Thymus (tissue), 11 donors: ENCODE results near the gene FBLN5. TPM values are rescaled to one million over a fixed set of nuclear protein-coding genes. Genes with fewer than 3 reads are reported as not detected.

ENCODE experiments used
- DNase-seq, 9 donors: peaks; one replicate each; pipeline ENCODE4 v3.0.0-alpha.2; 2013; ENCODE audit warnings: low spot score in 9 of 9, low read depth in 6 of 9, missing footprints in 1 of 9
- H3K27ac ChIP-seq, 2 donors: one replicate each; pipeline ENCODE4 v1.5.1; 2013; ENCODE audit warnings: control low read depth in 1 of 2, low read depth in 1 of 2, low read length in 1 of 2, mild to moderate bottlenecking in 1 of 2, moderate library complexity in 1 of 2
- H3K27me3 ChIP-seq, 2 donors: one replicate each; pipeline ENCODE4 v1.5.1; 2013; ENCODE audit warnings: low read length in 1 of 2; ENCODE audit not compliant: control insufficient read depth in 2 of 2, insufficient read depth in 1 of 2
- H3K36me3 ChIP-seq, 2 donors: one replicate each; pipeline ENCODE4 v1.5.1; 2013; ENCODE audit warnings: low read length in 1 of 2, mild to moderate bottlenecking in 1 of 2, moderate library complexity in 1 of 2; ENCODE audit not compliant: control insufficient read depth in 2 of 2, insufficient read depth in 2 of 2
- H3K4me1 ChIP-seq, 2 donors: one replicate each; pipeline ENCODE4 v1.5.1; 2013; ENCODE audit warnings: low read length in 2 of 2; ENCODE audit not compliant: control insufficient read depth in 2 of 2, insufficient read depth in 2 of 2
- H3K4me3 ChIP-seq, 2 donors: one replicate each; pipeline ENCODE4 v1.5.1; 2013; ENCODE audit warnings: low read length in 2 of 2, control low read depth in 1 of 2, mild to moderate bottlenecking in 1 of 2
- H3K9me3 ChIP-seq, 2 donors: one replicate each; pipeline ENCODE4 v1.5.1; 2013; ENCODE audit warnings: low read length in 1 of 2, mild to moderate bottlenecking in 1 of 2; ENCODE audit not compliant: control insufficient read depth in 2 of 2, insufficient read depth in 1 of 2
- whole genome bisulfite sequencing: extraction: QIAGEN DNeasy Blood & Tissue Kit; methylation state at CpG from one replicate; pipeline ENCODE4 v1.1.7; 2013; 5-methylcytosine and 5-hydroxymethylcytosine counted together
- polyA plus RNA-seq: library from polyadenylated mRNA; stranded (reverse); fragments of 200-250 nt; gene quantifications from one replicate; pipeline ENCODE4 v1.2.3, GENCODE V29; 2013
- total RNA-seq: library from RNA; stranded (reverse); fragments of 120-200 nt; gene quantifications from one replicate; pipeline ENCODE4 v1.2.4, GENCODE V29; 2013
- donor health status: healthy.

The FBLN5 gene
- total and polyA plus RNA-seq, 2 donors, result 32.2 to 61.3 TPM

DNA sequence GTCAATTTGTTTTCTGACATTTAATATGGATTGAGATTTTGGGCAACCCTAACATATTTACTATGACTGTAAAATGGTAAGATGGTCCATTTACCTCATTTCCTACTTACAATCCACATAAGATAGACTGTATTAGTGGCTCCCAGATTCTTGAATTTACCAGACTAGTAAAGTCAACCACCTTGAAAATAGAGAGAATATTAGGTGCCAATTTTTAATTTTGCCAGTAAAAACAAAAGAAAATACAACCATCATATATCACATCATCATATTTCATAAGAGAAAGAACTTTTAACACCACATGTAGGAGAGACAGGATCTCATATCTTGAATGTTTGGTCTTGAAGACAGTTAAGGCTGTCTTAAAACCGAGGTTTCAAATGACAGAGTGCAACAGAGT is 7.7 kb upstream of the FBLN5 start:
- Histone ChIP-seq H3K9me3 (no peaks in the 10 kb centered on the region), H3K4me3 (no peak overlapping the region), H3K4me1 (no peaks in the 10 kb centered on the region), H3K27ac (no peak overlapping the region), H3K27me3 (peaks cover 0 to 7% of the 10 kb centered on the region in 2 donors), H3K36me3 (no peaks in the 10 kb centered on the region)
- no peak for DNase-seq
- 86% methylated on average over 1 of the region's 1 CpG for WGBS

DNA sequence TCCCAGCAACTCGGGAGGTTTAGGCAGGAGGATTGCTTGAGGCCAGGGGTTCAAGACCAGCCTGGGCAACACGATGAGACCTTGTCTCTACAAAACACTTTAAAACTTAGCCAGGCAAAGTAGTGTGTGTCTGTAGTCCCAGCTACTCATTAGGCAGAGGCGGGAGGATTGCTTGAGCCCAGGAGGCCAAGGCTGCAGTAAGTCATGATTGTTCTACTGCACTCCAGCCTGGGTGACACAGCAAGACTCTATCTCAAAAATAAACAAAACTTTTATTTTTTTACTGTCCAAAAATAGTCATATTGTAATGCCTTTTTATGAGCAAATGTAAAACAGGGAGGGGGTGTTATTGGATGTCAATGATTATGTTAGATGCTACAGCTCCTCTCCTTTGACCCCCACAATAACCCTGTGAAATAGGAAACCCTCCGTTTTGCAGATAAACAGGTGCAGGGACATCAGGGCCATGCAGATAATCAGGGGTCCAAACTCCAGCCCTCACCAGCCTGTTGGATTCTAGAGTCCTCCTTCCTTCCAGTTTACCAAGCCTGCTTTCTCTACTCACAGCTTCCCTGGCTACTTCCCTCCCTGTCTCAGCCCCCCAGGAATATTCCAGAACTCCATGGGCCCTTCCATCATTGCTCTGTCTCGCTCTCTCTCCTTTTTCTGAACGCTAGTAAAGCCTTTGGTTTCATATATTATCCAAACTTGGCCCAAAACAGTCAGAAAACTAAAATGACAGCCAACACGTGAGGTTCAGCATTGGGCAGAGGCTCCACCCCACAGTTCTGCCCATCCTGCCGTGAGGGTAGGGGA is 5.9 kb upstream of the FBLN5 start:
- no peaks in the 10 kb centered on the region for H3K36me3 ChIP-seq
- no peak for DNase-seq
- WGBS, result 94% methylated on average over 8 of the region's 8 CpGs
- no peaks in the 10 kb centered on the region for H3K9me3 ChIP-seq
- H3K27me3 ChIP-seq, result peaks cover 4 to 20% of the 10 kb centered on the region in 2 donors
- no peak overlapping the region for H3K4me3 ChIP-seq
- H3K27ac ChIP-seq, result no peak overlapping the region
- no peaks in the 10 kb centered on the region for H3K4me1 ChIP-seq

DNA sequence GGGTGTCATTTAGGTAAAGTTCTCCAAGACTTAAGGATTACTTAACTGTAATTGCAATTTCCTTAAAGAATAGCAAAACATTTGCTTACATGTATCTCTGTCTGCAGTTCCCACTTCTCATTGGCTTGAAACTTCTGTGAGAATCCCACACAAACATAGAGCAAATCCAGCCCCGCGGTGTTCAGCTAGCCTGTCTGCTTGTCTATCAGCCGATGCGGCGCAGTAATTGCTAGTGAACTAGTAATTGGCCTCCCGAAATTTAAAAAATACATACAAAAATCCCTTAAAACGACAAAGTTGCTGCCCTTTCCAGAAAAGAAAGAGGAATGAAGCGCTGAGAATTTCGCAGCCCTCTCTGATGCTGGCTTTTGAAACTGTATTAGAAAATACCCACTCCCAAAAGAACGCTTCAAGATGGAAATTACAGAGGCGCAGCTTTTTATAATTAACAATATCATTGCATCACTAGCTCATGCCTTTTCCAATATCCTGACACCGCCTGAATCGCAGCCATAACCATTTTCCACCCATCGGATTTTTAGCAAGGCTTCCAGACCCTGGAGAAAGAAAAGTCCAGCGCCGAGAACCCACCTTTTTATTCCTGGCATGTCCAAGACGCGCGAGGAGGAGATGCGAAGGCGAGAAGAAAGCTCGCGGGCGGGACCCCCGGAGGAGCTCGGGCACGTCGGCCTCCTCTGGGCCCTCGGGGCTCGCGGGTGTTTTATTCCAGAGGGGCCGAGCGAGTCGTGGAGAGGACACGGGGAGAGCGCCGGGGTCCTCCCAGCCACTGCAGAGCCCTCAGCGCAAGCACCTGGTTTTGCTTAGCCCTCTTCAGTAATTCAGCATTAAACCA is 646 bp downstream of the FBLN5 start:
- DNase-seq, result no peak
- WGBS, result 26% methylated on average over 38 of the region's 38 CpGs
- Histone ChIP-seq H3K4me3 (peak overlapping the region; percentile 24 to 48), H3K36me3 (no peaks in the 10 kb centered on the region), H3K27me3 (peaks cover 31 to 59% of the 10 kb centered on the region in 2 donors), H3K27ac (peak overlapping the region in 1 of 2 donors; percentile 5), H3K9me3 (no peaks in the 10 kb centered on the region), H3K4me1 (peaks cover 4 to 9% of the 10 kb centered on the region in 2 donors)

DNA sequence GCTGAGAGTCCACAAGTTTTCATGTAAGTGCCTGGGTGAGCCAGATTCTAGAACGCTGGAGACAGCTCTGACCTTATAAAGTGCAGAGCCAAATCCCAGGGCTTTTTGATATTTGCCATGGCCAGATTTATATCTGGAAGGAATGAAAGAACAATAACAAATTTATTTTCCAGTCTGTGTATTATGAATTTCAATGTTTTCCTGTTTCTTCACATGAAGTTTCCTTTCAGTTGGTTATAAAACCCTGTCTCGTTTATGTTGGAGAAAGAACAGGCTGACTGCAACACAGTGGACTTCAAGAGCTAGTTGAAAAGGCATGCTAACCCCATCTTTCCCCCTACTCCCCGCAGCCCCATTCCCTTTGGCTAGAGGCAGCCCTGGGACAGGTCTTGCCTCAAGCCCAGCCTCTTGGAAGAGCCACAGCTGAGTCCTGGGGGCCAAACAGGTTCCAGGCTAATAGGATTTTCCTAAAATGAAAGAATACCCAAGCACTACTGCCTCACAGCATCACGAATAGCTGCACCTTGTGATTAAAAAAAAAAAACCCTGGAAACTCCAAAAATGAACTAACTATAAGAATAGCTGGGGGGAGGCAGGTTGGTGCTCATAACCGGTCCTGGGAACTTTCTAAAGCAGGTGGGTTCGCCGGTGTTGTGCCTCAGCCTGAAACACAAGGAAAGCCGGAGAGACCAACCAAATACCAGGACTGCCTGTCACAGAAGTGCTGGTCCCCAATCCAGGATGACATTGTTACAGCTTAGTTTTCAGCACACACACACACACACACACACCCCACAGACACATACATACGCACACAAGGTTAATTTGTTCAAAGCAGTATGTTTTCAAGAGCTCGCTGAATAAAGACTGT is 1.5 kb downstream of the FBLN5 start:
- Histone ChIP-seq H3K4me3 (no peak overlapping the region), H3K36me3 (no peaks in the 10 kb centered on the region), H3K27me3 (peaks cover 31 to 59% of the 10 kb centered on the region in 2 donors), H3K27ac (no peak overlapping the region), H3K4me1 (peaks cover 4 to 9% of the 10 kb centered on the region in 2 donors), H3K9me3 (no peaks in the 10 kb centered on the region)
- no peak for DNase-seq
- WGBS, result 83% methylated on average over 10 of the region's 10 CpGs

DNA sequence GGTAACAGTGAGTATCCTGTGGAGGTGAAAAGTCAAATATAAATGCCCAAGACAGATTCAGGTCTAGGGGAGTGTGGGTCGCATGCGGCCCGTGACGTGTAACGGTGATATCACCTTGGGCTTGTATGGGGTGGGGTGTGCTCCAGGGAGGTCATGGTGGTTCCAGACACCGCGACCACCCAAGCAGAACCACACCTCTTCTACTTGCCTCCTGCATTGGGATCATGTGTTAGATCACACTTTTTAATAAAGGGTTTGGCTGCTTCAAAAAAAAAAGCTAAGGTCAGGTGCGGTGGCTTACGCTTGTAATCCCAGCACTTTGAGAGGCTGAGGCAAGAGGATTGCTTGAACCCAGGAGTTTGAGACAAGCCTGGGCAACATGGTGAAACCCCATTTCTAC is 4.5 kb downstream of the FBLN5 start:
- H3K4me1 ChIP-seq, result peaks cover 4 to 9% of the 10 kb centered on the region in 2 donors
- H3K27ac ChIP-seq, result no peak overlapping the region

DNA sequence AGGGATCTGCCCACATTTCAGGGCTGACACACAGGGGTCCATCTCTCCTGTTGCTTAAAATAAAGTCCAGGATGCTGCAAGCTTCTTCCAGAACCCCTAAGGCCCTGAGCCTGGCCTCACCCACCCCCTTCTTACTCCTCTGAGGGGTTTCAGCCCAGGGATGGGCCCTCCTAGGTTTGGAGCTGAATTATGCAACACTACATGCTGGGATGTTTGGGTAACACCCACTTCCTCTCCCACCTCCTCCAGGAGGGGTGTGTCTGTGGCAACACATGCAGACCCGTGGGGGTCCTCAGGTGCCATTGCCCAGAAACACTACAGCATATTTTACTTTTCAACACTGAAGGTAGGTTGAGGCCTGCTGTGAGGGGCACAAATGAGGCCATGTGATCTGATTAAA is 5.4 kb downstream of the FBLN5 start:
- Histone ChIP-seq H3K36me3 (no peaks in the 10 kb centered on the region), H3K4me3 (no peak overlapping the region), H3K27ac (no peak overlapping the region), H3K4me1 (peaks cover 2 to 6% of the 10 kb centered on the region in 2 donors), H3K27me3 (peaks cover 16 to 29% of the 10 kb centered on the region in 2 donors), H3K9me3 (no peaks in the 10 kb centered on the region)
- WGBS, result 24% methylated on average over 1 of the region's 1 CpG
- no peak for DNase-seq

More for the DNA sequence above, 4.5 kb downstream of the FBLN5 start:
- peaks cover 24 to 37% of the 10 kb centered on the region in 2 donors for H3K27me3 ChIP-seq
- no peaks in the 10 kb centered on the region for H3K9me3 ChIP-seq
- 95% methylated on average over 9 of the region's 9 CpGs for whole genome bisulfite sequencing
- no peak overlapping the region for H3K4me3 ChIP-seq
- no peak for DNase-seq
- H3K36me3 ChIP-seq, result no peaks in the 10 kb centered on the region

DNA sequence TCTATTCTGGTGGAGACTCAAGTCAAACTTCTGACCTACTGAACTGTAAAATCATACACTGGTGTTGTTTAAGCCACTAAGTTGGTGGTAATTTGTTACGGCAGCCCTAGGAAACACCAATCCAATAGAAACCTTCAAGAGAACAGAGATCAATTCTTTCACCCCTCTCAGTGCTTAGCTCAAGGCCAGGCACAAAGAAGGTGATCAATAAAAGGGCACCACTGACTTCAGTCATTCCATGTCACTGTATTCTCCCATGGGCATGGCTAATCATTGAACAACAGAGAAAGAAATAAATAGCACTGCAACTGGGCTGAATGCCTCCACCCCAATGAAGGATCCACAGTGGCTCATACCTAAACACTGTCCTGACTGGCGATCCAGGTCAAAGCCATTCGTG is 7.3 kb downstream of the FBLN5 start:
- Histone ChIP-seq H3K4me1 (no peaks in the 10 kb centered on the region), H3K4me3 (no peak overlapping the region), H3K27me3 (peaks cover 0 to 10% of the 10 kb centered on the region in 2 donors), H3K36me3 (no peaks in the 10 kb centered on the region), H3K27ac (no peak overlapping the region), H3K9me3 (no peaks in the 10 kb centered on the region)
- DNase-seq, result no peak
- 95% methylated on average over 3 of the region's 3 CpGs for WGBS

DNA sequence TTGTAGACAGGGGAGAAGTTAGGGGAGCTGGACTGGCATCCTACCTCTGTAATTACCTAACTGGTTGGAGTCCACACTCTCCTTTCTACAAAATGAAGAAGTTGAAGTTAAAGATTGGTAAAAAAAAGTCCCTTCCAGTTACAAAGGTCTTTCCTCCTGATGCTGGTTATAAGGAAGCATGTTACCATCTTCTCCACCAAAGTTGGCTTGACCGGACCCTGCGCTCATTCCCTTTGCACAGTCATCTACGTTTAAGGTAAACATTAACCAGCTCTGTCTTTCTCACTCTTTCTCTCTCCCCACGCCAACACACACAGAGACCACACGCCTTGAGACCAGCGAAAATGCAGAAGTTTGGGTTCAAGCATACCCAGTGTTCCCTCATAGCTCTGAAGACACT is 11.9 kb downstream of the FBLN5 start:
- no peaks in the 10 kb centered on the region for H3K9me3 ChIP-seq
- no peak overlapping the region for H3K27ac ChIP-seq
- H3K4me1 ChIP-seq, result no peaks in the 10 kb centered on the region
- no peaks in the 10 kb centered on the region for H3K36me3 ChIP-seq
- no peaks in the 10 kb centered on the region for H3K27me3 ChIP-seq
- WGBS, result 98% methylated on average over 6 of the region's 6 CpGs
- H3K4me3 ChIP-seq, result no peak overlapping the region
- DNase-seq, result no peak
